Measurements from ENCODE around the gene CDK14. TPM values are rescaled to one million over a fixed set of nuclear protein-coding genes. Genes with fewer than 3 reads are reported as not detected.
A peak's percentile ranks its signal among the peaks of the same experiment; 100 is the strongest.

Gene CDK14
- total RNA-seq, 1 donor from 2014 or later, result 19.7 TPM

- DNase-seq (ENCODE audit: low read depth), result no peak
Observed at GRCh38 chr7:91041141-91041540, 445.0 kb downstream of the CDK14 start.

GRCh38 chr7:91041901-91042484 is 445.9 kb downstream of the CDK14 start:
- DNase-seq (ENCODE audit: low read depth), result no peak

- DNase-seq (ENCODE audit: low read depth), result no peak
Observed at GRCh38 chr7:91043186-91043585, 447.1 kb downstream of the CDK14 start.

GRCh38 chr7:91043924-91044645 is 448.0 kb downstream of the CDK14 start:
- no peak for DNase-seq (ENCODE audit: low read depth)

- no peak for DNase-seq (ENCODE audit: low read depth)
Observed at GRCh38 chr7:91045606-91046005, 449.5 kb downstream of the CDK14 start.

- peak; percentile 29 for DNase-seq (ENCODE audit: low read depth)
Observed at GRCh38 chr7:91046322-91047089, 450.4 kb downstream of the CDK14 start.

GRCh38 chr7:91047636-91048035 is 451.5 kb downstream of the CDK14 start:
- no peak for DNase-seq (ENCODE audit: low read depth)

GRCh38 chr7:91050677-91051076 is 454.6 kb downstream of the CDK14 start:
- DNase-seq (ENCODE audit: low read depth), result no peak

- no peak for DNase-seq (ENCODE audit: low read depth)
Observed at GRCh38 chr7:91051966-91052365, 455.8 kb downstream of the CDK14 start.

- no peak for DNase-seq (ENCODE audit: low read depth)
Observed at GRCh38 chr7:91054374-91054773, 458.3 kb downstream of the CDK14 start.

GRCh38 chr7:91055219-91055618 is 459.1 kb downstream of the CDK14 start:
- no peak for DNase-seq (ENCODE audit: low read depth)

- no peak for DNase-seq (ENCODE audit: low read depth)
Observed at GRCh38 chr7:91062713-91063112, 466.6 kb downstream of the CDK14 start.

- no peak for DNase-seq (ENCODE audit: low read depth)
Observed at GRCh38 chr7:91064052-91064451, 467.9 kb downstream of the CDK14 start.

- no peak for DNase-seq (ENCODE audit: low read depth)
Observed at GRCh38 chr7:91064938-91065337, 468.8 kb downstream of the CDK14 start.

- no peak for DNase-seq (ENCODE audit: low read depth)
Observed at GRCh38 chr7:91066627-91067026, 470.5 kb downstream of the CDK14 start.

GRCh38 chr7:91067242-91067641 is 471.1 kb downstream of the CDK14 start:
- no peak for DNase-seq (ENCODE audit: low read depth)

- DNase-seq (ENCODE audit: low read depth), result no peak
Observed at GRCh38 chr7:91068136-91068795, 472.1 kb downstream of the CDK14 start.

GRCh38 chr7:91069146-91069545 is 473.0 kb downstream of the CDK14 start:
- DNase-seq (ENCODE audit: low read depth), result no peak

- DNase-seq (ENCODE audit: low read depth), result peak; percentile 34
Observed at GRCh38 chr7:91079487-91079886, 483.4 kb downstream of the CDK14 start.

- no peak for DNase-seq (ENCODE audit: low read depth)
Observed at GRCh38 chr7:91080351-91080750, 484.2 kb downstream of the CDK14 start.

GRCh38 chr7:91082038-91082437 is 485.9 kb downstream of the CDK14 start:
- DNase-seq (ENCODE audit: low read depth), result peak; percentile 86
